Skin epidermis (tissue), 12 donors: Measurements from ENCODE around the gene PLA2G6.
A peak's percentile ranks its signal among the peaks of the same experiment; 100 is the strongest.

Experiments
- H3K27ac ChIP-seq, 21 experiments: fragments of 200-600 bp; sonication (generic) in 11 of 21; one replicate each; pipeline ENCODE4 v1.5.0; 2020; ENCODE audit warnings: mild to moderate bottlenecking in 3 of 21, inconsistent platforms in 2 of 21, moderate library complexity in 2 of 21
- H3K4me3 ChIP-seq, 7 experiments: fragments of 200-600 bp; sonication (generic) in 2 of 7; one replicate each; pipeline ENCODE4 v1.5.0; 2020; ENCODE audit warnings: inconsistent platforms in 2 of 7, mild to moderate bottlenecking in 2 of 7, moderate library complexity in 1 of 7

Gene PLA2G6

GRCh38 chr22:38181453-38182200, at the start of gene PLA2G6:
Gene PLA2G6 (minus strand): TSS chr22:38181830. CDS start chr22:38169426, 12,404 bp downstream.
- peak within 1 kb of the TSS; percentile 40 to 61 (median 57) for H3K4me3 ChIP-seq
- peak within 1 kb of the TSS; percentile 32 to 97 (median 93) for H3K27ac ChIP-seq

GRCh38 chr22:38230916-38231315, 49.3 kb upstream of the PLA2G6 start:
- no peak overlapping the region for H3K4me3 ChIP-seq
- H3K27ac ChIP-seq: peak overlapping the region in 16 of 21 experiments; percentile 8 to 82 (median 60)

DNA sequence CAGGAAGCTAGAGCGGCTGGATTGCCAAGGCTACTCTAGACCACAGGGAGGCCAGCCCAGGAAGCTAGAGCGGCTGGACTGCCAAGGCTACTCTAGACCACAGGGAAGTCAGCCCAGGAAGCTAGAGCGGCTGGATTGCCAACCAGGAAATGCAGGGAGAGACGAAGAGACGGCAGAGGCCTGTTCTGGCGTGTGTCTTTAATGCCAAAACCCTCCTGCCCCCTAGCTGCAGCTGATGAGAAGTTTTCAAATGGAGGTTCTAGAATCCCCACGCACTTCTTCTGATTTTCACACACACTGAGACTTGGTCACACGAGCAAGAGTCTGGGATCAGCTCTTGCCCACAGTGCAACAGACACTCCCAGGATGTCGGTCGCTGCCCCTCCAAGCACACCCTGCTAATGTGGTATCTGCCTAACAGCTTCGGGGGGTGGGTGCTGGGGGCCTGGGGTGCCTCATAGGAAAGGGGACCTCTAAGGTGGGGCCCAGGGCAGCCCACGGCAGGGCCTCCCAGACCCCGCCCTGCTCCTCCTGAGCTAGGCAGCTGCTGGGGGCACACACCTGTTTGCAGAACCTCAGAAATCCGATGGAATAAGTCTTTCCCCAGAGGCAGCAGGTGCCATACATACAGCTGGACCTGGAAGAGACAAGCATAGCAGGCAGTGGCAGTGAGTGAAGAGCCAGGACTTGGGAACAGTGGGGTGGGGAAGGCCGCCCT, 48.6 kb upstream of the PLA2G6 start:
- peak overlapping the region in 17 of 21 experiments; percentile 8 to 82 (median 59) for H3K27ac ChIP-seq
- H3K4me3 ChIP-seq: no peak overlapping the region

DNA sequence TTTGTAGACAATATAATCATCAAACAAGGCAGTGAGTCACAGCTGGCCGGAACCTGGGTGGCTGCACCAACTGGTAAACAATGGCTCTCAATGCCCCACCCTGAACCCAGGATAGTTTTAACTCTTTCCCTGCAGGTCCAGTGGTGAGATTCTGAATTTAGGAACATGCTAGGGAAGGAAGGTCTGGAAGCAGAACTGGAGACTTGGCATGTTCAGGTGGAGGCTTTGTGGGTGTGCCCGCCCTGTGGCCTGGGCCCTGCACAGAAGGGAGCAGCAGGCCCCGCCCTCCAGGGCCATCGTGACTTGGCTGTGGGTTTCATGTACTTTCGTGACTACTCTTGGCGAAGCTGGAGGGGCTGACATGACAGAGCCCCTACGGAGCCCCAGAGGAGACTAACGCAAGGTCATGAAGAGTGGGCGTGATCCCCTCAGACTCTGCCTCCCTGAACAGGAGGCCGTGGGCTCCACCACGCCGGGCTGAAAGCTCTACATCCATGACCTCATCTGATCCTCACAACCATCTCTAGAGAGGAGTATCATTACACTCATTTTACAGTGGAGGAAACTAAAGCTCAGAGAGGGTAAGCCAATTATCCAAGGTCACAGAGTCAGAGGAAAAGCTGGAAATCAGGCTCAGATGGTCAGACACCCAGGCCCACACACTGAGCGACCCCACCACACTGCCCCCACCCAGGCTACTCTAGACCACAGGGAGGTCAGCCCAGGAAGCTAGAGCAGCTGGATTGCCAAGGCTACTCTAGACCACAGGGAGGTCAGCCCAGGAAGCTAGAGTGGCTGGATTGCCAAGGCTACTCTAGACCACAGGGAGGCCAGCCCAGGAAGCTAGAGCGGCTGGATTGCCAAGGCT, 47.5 kb upstream of the PLA2G6 start:
- no peak overlapping the region for H3K4me3 ChIP-seq
- H3K27ac ChIP-seq: peak overlapping the region in 20 of 21 experiments; percentile 37 to 92 (median 80)

DNA sequence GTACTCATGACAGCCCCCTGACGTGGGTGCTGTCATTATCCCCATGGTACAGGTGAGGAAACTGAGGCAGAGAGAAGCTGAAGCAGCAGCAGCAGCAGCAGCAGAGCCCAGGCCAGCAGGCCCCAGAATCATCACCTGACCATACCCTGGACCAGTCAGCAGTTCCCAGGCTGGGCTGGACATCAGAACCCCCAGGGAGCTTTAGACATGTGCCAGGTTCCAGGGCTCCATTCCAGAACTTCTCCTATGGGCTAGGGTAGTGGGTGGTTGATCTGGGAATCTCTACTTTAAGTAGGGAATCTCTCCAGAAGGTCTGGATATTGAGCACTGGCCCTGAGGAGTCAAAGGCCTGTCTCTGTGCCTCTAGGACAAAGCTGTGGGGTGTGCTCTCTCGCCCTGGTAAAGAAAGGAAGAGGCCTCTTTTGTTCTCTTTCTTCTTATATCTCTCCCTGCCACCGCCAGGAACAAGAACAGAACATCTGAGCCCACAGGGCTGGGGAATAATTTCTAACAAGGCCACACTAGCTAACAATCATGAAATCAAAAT, 46.8 kb upstream of the PLA2G6 start:
- Histone ChIP-seq H3K4me3 (no peak overlapping the region), H3K27ac (peak overlapping the region in 20 of 21 experiments; percentile 58 to 92 (median 79))

GRCh38 chr22:38226853-38227649, 45.4 kb upstream of the PLA2G6 start:
- Histone ChIP-seq H3K4me3 (no peak overlapping the region), H3K27ac (peak overlapping the region in 11 of 21 experiments; percentile 16 to 92 (median 82))

- H3K27ac ChIP-seq: peak overlapping the region in 9 of 21 experiments; percentile 3 to 66 (median 45)
These were observed 41.8 kb upstream of the PLA2G6 start for GRCh38 chr22:38223289-38223960.

DNA sequence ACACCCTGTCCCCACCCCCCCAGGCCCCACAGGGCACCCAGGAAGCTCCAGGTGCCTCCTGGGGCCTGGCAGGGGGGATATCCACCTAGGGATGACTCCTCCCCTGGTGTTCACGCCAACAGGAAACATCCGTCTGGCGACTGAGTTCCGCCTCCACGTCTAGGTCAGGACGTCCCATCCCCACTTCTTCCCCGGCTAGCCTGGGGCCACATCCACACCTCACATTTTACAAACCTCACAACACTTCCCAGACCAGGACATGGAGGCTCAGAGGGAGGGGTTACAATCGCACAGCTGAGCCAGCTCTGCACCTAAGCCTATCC, 41.1 kb upstream of the PLA2G6 start:
- Histone ChIP-seq H3K4me3 (no peak overlapping the region), H3K27ac (peak overlapping the region in 8 of 21 experiments; percentile 3 to 66 (median 46))

More at GRCh38 chr22:38223289-38223960, 41.8 kb upstream of the PLA2G6 start:
- H3K4me3 ChIP-seq: no peak overlapping the region

GRCh38 chr22:38221908-38222796, 40.5 kb upstream of the PLA2G6 start:
- H3K27ac ChIP-seq: peak overlapping the region in 6 of 21 experiments; percentile 13 to 66 (median 48)
- H3K4me3 ChIP-seq: no peak overlapping the region

- Histone ChIP-seq H3K27ac (peak overlapping the region in 6 of 21 experiments; percentile 47 to 91 (median 81)), H3K4me3 (no peak overlapping the region)
These were observed 39.8 kb upstream of the PLA2G6 start for GRCh38 chr22:38221407-38221806.

DNA sequence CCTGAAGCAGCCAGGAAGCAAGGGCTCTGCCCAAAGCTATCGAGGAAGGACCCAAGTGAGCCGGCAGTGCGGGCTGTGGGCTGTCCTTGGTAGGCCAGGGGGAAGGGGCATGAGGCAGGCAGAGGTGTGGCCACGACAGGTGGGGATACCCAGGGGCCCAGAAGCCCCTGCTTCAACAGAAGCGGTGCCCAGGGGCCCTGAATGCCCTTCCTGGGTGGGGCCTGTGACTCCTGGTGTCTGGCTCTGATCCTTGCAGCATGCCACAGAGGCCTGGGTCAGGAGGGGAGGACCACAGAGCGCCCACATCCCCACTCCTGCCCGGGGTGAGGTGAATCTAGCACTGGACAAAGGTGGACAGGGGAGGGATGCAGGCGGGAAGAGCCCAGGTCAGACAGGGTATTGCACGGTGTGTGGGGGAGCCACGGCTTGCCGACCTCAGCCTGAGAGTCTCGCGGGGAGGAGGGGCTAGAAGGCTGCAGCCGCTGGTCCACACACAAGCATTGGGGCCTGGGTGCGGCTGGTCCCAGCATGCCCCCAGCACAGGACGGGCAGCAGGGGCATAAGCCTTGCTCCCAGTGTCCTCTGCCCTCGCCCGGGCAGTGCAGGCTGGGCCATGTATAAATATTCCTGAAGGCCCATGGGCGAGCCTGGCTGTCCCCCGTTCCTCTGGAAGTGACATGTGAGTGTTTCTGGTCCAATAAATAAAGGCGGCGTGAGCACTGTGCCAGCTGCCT, 39.2 kb upstream of the PLA2G6 start:
- Histone ChIP-seq H3K4me3 (no peak overlapping the region), H3K27ac (peak overlapping the region in 15 of 21 experiments; percentile 63 to 91 (median 83))

GRCh38 chr22:38220163-38220562, 38.5 kb upstream of the PLA2G6 start:
- Histone ChIP-seq H3K4me3 (no peak overlapping the region), H3K27ac (peak overlapping the region in 18 of 21 experiments; percentile 19 to 91 (median 78))

DNA sequence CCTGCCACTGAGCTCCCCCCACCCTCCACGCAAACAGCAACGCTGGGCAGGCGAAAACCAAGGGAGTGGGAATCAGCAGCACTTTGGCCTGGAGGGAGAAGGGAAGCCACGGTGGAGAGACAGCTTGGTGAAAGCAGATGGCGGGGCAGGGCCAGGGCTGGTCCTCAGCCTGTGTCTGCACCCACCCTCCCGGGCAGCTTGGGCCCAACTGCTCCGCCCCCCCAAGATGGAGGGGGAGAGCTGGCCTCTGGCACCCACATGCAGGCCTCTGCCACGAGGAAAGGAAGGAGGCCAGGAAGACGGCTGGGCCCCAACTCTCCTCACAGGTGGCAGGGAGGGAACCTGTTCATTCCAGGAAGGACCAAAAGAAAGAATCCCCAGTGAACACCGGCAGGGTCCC, 38.0 kb upstream of the PLA2G6 start:
- no peak overlapping the region for H3K4me3 ChIP-seq
- peak overlapping the region in 20 of 21 experiments; percentile 19 to 91 (median 78) for H3K27ac ChIP-seq

DNA sequence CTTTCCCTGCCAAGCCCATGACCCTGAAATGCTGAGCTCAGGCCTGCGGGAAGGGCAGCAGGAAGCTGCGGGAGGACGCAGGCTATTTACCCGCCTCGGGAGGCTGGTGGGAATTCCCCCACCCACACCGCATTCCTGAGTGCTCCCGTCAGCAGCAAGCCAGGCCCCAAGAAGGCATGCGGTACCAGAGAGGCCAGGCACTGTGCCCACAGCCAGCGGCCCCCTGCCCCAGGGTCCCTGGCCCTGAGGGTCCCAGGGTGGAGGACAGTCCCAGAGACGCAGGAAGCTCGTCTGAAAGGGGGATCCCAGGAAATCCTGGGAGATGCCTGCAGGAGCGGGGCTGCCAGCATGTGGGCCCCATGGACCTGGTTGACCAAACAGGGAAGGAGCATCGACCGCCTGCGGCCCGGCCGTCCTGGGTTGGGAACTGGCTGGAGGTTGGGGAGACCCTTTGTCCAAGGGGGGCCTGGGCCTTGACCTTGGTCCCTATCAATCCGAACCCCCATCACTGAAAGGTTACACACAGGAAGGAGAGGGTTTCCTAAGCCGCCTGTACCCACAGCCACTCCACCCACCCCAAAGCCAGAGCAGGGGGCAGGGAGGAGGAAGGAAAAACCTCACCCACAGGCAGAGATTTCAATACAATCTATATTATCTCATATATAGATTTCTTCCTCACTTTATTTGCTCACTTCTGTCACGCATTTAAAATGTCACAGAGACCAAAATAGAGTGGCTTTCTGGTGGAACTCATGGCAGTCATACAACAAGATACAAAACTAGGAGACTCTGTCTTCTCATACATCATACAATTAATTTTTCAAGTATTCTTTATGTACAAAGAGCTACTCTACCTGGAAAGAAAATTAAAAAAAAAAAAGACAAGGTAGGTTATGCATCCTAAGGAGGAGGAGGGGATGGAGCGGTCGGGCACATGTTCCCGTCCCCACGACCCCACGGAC, 37.3 kb upstream of the PLA2G6 start:
- Histone ChIP-seq H3K27ac (peak overlapping the region in 20 of 21 experiments; percentile 51 to 91 (median 78)), H3K4me3 (no peak overlapping the region)
